GM12878 (cell line): ENCODE results near the gene CHMP1A.

Experiments used
- BACH1 ChIP-seq: fragments of 450-650 bp; IDR thresholded peaks from 2 replicates; pipeline ENCODE4 v1.6.1; 2017; ENCODE audit warnings: mild to moderate bottlenecking, borderline replicate concordance
- FOXK2 ChIP-seq: fragments of 450-650 bp; IDR thresholded peaks from 2 replicates; pipeline ENCODE4 v1.6.1; 2017; ENCODE audit warnings: mild to moderate bottlenecking, moderate library complexity
- NRF1 ChIP-seq: conservative IDR thresholded peaks from 2 replicates; pipeline ENCODE4 v1.6.1; 2011; ENCODE audit warnings: mild to moderate bottlenecking, low read depth, low read length, improper control_type of control experiment
- POLR2A ChIP-seq: IDR thresholded peaks from 2 replicates; pipeline ENCODE4 v1.6.1; 2011; ENCODE audit warnings: low read depth, mild to moderate bottlenecking, low read length
- STAT1 ChIP-seq: fragments of 450-650 bp; conservative IDR thresholded peaks from 2 replicates; pipeline ENCODE4 v1.6.1; 2014; ENCODE audit warnings: antibody characterized with exemption, mild to moderate bottlenecking

DNA sequence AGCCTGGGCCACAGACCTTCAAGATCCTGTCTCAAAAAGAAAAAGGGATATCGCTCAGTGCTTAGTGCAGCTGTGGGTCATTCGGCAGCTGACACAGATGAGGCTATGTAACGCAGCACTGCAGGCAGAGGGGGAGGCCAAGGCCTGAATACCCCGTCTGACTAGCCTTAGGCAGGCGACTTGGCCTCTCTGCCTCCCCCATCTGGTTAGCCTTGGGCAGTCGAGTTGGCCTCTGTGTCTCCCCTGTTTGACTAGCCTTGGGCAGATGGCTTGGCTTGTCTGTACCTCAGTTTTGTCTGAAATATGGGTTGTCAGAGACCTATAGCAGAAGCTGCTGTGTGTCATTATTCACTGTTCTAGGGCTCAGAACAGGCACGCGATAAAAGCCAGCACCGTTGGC lies 10.1 kb upstream of the CHMP1A start:
- TF ChIP-seq BACH1 (no peak), STAT1 (no peak), POLR2A (no peak), NRF1 (no peak), FOXK2 (no peak)
